Lower leg skin (tissue), 3 donors: ENCODE results near the gene NUP107.

ENCODE experiments used
- POLR2A ChIP-seq, 2 donors: fragments of 450-650 bp; IDR thresholded peaks; one replicate each; pipeline ENCODE4 v1.6.1; 2016 to 2017; ENCODE audit warnings: antibody characterized with exemption in 2 of 2, mild to moderate bottlenecking in 1 of 2, moderate library complexity in 1 of 2
- TF ChIP-seq, protein P1 (sequence below), 3 donors: fragments of 450-650 bp; IDR thresholded peaks; one replicate each; pipeline ENCODE4 v1.5.1; 2016; ENCODE audit warnings: antibody characterized with exemption in 3 of 3, mild to moderate bottlenecking in 3 of 3, moderate library complexity in 2 of 3

DNA sequence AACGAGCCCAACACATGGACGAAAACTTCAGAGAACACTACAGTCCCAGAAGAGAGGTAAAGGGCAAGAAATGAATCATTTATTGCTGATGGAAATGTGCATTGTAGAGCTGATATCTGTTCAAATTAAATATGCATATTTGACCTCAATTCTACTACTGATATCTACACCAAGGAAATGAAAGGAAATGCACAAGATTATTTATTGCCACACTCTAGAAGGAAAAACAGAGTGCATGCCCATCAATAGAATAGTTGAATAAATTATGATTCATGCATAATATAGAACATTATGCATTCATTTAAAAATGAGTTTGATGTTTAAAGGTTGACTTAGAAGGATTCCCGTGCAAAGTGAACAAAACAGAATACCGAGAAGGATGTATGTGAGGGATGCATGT, 15.6 kb upstream of the NUP107 start:
- no peak for TF ChIP-seq POLR2A (IDR thresholded peaks at IDR 0.05)
- TF ChIP-seq, protein P1, sequence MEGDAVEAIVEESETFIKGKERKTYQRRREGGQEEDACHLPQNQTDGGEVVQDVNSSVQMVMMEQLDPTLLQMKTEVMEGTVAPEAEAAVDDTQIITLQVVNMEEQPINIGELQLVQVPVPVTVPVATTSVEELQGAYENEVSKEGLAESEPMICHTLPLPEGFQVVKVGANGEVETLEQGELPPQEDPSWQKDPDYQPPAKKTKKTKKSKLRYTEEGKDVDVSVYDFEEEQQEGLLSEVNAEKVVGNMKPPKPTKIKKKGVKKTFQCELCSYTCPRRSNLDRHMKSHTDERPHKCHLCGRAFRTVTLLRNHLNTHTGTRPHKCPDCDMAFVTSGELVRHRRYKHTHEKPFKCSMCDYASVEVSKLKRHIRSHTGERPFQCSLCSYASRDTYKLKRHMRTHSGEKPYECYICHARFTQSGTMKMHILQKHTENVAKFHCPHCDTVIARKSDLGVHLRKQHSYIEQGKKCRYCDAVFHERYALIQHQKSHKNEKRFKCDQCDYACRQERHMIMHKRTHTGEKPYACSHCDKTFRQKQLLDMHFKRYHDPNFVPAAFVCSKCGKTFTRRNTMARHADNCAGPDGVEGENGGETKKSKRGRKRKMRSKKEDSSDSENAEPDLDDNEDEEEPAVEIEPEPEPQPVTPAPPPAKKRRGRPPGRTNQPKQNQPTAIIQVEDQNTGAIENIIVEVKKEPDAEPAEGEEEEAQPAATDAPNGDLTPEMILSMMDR (IDR thresholded peaks at IDR 0.05) = no peak
